Ammon's horn (tissue), 1 donor: Measurements from ENCODE around the gene LPIN2.
A peak's percentile ranks its signal among the peaks of the same experiment; 100 is the strongest.

Experiments
- DNase-seq: peaks from one replicate; pipeline ENCODE4 v3.0.0-alpha.2; 2016; ENCODE audit warnings: low spot score

LPIN2 gene

DNA sequence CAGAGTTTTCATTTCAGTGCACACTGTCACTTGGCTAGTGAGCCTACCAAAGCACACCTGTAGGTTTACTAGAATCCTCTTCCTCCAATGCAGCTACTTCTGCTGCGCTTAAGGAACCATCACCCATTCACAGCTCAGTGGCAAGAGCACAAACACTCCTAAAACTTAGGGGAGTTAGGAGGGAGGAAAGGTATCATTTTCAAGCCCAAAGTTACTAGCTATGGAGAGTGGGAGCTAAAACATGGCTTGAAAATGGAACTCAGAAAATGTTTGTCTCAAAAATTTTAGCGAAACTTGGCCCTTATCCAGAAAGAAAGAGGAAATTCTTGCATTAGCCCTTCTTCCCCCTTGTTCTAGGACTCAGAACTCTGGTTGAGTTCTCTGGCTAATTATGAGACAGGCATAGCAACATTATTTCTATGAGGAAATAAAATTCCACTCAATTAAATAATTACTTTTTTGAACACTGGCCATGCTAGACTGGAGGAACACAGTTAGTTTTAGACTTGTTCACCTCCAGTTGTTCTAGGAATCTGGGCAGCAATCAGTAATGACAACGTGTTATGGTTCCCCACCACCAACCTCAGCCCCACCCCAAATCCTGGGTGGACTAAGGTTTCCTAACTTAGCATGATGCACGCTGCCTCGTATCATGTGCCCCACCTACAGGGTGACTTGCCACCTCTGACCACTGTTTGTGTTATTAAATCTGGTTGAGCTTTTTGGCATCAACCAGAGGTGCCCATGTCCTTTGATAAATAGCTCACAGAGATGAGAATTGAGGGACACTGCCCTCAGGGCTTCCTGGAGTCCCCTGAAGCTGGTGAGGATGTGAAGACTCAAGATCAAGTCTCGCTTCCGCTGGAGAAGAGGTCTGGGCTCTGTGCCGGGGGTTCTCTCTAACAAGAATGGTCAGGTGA, 32.8 kb downstream of the LPIN2 start:
- no peak for DNase-seq

DNA sequence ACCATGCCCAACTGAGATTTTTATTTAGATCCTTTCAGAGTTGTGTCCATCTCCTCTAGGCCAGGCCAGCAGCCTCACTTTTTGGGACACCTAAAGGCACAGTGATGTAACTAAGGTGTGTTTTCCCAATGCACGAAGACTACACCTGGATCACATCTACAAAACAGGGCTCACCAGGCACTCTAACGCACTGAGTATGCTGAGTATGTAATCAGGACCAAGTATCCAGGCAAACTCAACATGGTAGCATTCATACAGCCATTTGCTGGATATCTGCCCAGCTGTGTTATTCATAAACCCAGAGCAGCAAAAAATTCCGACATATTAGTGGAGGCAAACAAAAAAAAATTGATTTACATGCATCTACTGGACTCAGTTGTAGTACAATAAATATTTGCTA, 33.8 kb downstream of the LPIN2 start:
- DNase-seq = no peak

DNA sequence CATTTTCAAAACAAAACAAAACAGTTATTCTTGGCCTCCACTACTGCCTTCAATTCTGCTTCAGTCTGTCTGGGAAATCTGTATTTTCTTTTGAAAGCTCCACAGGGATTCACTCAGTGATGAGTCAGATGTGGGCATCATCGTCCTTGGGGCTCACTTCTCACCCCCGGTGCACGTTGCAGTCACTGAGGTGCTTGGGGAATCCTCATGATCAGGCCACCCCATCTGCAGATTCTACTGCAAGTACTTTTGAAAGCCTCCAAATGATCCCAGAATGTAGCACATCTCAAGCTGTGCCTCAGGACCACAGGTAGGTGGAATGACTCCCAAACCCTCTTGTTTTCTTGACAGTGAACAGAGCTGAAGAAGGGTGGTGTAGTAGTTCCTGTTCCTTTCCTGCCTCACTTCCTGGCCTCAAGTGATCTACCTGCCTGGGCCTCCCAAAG, 34.3 kb downstream of the LPIN2 start:
- no peak for DNase-seq

DNA sequence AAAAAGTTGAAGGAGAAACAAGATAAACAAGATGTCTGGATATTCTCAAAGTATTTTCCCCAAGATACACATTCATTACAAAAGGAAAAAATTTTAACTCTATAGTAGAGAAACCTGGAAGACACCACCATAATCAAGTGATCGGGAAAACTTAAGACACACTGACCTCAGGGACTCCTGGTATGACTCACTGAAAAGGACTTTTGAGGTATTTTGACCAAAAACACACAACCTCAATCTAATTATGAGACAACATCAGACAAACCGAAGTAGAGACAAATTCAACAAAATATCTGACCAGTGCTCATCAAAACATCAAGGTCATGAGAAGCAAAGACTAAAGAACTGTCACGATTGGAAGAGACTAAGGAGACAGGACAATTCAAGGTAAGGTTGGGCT, 34.7 kb downstream of the LPIN2 start:
- DNase-seq = no peak

DNA sequence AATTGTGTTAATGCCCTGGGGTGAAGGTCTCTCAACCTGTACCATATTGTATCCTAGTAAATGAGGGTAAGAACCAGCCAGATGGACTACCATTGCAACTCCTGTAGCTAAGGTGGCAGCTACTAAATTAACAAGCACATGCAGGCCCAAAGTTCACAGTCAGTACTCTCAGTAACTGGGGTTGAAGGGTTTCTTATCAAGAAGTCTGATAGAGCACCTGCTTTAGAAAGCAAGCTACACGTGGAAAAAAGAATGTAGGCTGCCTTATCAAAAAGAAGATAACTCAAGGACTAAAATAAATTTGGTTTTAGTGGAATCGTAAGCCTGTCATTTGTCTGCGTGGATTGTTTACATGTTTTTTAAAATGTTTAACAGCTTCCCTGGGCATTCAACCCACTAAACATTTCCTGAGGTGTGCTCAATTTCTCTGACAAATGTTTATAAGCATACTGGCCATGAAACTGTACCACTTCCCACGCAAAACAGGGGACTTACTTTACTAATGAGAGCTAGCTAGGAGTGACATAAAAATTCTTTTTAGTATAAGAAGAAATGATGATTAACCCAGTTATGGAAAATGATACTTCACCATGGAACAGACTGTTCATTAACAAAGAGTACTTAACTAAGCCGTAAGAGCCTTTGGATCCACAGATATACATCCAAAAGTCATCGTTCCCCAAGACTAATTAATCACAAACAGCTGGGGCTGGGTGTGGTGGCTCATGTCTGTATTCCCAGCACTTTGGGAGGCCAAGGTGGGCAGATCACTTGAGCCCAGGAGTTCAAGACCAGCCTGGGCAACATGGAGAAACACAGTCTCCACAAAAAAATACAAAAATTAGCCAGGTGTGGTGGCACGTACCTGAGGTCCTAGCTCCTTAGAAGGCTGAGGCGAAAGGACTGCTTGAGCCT, 36.5 kb downstream of the LPIN2 start:
- no peak for DNase-seq

DNA sequence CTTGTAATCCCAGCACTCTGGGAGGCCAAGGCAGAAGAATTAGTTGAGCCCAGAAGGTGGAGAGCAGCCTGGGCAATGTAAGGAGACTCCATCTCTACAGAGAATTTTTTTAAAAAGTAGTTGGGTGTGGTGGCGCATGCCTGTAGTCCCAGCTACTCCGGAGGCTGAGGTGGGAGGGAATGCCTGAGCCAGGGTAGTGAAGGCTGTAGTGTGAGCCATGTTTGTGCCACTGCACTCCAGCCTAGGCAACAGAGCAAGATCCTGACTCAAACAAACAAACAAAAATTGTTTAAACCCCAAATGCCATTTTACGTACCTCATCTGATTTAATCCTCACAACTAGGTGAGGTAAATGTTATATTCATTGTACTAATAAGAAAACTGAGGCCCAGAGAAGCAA, 38.2 kb downstream of the LPIN2 start:
- DNase-seq = no peak

DNA sequence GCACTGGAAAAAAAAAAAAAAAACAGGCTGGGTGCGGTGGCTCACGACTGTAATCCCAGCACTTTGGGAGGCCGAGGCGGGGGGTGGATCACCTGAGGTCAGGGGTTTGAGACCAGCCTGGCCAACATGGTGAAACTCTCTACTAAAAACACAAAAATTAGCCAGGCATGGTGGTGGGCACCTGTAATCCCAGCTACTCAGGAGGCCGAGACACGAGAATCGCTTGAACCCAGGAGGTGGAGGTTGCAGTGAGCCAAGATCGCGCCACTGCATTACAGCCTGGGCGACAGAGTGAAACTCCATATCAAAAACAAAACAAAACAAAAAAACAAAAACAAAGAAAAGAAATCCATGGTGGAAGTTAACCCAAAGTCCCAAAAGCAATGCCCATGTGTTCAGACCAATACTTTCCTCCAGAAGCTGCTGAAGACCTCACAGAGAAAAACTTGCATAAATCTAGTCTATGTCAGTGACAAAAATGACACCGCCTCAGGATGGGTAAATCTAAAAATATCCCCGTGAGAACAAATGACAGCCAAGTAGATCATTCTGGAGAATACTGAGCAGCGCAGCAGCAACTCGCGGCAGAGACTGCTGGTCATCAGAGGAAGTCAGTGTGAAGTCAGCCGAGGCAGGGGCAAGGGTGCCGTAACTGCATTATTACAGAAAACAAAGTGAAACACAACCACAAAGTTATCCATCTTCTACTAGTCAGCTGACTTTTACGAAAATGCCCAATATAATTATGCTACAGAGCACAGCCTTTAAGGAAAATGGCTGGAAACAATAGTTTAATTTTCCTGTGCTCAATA, 41.0 kb downstream of the LPIN2 start:
- DNase-seq = peak; percentile 52

DNA sequence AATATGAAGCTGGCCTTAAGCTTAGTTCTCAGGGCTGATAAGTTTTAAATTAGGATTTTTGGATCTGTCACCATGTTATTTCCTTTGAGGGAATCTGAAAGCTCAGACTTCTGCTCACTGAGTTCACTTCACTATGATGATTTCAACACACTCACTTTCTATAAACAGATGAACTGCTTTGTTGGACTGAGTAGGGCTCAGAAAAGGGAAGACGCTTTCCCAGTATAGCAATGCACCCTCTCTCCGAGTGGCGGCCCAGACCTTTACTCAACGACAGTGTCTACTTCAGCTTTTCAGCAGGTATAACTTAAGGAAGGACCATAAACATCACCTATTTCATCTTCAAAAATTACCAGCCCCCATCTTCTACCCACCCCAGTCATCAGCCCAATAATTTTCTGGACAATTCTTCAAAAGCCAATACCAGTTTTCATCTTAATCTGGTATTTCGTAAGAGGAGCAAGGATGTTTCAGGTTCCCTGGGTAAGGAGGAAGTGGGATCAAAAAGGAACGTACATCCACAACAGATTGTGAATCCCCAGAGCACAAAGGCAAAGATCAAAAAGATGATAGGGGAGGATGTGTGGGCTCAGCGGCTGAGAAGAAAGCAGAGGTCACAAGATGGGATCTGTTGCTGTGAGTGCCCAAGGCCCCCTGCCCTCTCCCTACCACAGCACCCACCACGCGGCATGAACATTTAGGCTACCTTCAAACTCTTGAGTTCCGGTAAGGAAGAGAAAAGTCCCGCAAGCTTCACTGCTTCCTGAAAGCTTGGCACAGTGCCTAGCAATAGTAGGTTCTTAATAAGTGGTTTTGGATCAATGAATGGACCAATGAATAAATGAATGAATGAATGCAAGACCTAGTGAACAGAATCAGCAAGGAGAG, 41.9 kb downstream of the LPIN2 start:
- DNase-seq = peak; percentile 64

DNA sequence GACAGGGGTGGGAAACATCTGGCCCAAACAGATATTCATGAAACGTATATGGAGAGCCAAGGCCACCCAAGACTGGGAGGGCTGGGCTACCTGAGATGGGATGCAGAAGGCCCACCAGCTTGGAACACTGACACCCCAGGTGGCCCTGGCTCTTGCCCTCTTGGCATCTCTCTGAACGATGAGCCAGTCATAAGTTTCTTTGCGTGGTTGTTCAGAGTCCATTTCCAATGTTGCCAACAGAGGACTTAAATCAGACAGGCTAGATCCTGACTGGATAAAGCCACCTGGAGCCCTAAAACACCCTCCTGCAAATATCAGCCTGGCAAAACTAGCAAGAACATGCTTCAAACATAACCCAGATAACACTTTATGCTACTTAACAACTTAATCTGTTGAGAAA, 42.6 kb downstream of the LPIN2 start:
- no peak for DNase-seq

DNA sequence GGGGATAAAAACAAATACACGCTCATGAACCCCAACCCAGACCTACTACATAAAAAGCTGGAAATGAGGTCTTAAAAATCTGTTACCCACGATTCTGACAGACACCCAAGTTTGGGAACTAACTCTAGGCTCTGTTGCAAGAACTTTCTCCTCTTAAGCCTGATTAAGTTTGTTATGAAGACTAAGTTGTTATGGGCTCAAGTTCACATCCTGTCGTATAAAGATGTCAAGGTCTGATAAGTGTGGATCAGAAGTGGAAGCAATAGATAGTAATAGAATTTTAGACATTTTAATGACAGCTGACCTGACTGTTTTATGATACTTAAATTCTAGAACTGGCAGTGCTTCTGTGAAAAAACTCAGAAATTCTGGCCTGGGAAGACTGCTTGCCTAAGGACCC, 43.2 kb downstream of the LPIN2 start:
- DNase-seq = no peak

DNA sequence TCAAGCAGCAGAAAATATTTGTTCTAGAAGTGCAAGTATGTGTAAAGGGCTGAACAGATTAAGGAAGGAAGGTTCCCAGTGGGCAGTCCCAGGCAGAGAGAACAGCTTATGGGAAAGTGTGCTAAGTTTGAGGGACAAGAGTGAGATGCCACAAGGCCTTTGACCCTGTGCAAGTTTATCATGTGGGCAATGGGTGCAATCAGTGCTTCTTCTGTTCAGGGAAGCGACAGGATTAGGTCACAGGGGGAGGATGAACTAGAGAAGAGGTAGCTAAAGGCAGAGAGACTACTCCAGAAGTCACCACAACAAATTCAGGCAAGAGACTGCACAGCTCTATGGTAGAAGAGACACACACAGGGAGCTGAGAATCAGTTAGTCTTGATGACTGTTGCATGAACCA, 44.3 kb downstream of the LPIN2 start:
- no peak for DNase-seq

DNA sequence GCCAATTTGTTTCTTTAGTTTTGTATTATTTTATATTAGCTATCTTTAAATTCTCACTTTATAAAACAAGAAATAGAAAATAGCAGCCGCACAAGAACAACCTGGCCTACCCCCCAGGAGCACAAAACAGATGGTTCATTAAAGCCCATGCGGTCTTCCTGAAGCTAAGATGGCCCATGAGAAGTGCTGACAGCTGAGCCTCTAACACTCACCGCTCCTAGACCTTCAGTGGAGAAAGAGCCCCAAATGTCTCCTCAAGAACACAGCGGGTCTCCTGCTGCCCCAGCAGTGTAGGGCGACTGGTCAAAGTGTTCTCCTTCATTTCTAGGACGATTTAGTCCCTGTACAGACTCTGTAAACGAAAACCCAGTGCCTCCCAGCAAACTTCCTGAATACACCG, 45.1 kb downstream of the LPIN2 start:
- DNase-seq = no peak

DNA sequence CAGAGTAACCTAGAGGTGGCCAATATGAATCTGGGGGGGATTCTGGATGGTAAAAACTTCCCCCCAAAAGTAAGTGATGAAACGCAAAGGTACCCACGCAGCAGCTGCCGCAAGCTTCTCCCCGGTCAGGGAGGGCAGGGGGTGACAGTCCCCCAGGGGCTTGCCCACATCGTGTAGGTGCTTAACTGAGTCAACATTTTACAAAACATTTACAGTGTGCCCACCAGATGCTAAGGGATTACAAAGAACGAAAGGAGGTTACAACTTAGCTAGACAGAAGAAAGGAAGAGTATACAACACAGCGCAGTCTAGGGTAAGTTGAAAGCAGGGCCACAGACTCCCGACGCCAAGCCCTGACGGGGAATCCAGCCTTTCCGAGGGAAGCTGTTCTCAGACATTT, 45.6 kb downstream of the LPIN2 start:
- DNase-seq = no peak

DNA sequence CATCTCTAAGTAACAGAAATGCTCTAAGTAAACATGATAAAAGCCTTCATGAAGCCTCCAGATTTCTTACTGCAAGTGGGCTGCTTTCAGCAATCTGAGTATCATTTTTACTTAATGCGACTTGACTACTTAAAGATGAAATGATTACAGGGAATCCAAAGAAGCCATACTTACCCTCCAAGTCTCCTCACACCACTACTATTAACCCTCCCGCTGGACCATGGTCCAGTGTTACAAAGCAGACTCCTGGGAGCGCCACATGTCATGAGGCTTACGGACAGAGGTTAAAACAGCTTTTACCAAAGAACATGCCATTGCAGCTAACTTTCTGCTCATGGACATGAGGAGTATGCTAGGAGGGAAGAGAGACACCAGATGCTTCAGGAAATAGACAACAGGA, 46.4 kb downstream of the LPIN2 start:
- DNase-seq = no peak

DNA sequence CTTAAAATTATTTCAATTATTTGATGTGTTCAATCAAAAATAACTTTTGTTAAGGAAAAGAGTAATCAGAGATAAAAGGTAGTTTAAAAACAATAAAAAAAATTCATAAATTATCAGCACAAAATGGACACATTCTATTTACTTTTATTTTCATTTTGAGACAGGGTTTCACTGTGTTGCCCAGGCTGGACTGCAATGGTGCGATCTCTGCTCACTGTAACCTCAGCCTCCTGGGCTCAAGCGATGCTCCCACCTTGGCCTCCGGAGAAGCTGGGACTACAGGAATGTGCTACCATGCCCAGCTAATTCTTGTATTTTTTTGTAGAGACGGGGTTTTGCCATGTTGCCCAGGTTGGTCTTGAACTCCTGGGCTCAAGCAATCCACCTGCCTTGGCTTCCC, 47.1 kb downstream of the LPIN2 start:
- no peak for DNase-seq

DNA sequence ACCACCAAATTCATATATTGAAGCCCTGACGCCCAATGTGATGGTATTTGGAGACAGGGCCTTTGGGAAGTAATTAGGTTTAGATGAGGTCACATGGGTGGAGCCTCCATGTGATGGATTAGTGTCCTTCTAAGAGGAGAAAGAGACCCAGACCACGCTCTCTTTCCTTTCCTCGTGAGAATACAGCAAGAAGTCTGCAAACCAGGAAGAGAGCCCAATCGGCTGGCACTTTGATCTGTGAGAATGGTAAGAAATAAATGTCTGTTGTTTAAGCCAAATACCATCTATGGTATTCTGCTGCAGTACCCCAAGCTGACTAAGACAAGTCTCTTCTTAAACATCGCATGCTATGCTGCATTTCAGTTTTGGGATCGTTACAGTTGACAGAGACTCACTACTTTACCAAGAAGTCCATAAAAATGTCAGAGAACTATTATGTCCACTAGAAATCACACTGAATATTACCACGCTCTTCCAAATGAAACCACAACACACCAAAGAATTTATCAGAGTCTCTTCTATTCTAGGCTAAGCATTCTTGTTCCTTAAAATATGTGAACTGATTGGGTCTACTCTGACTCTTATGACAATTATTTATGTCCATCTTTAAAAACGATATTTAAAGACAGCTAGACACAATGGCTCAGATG, 48.5 kb downstream of the LPIN2 start:
- no peak for DNase-seq
